Hepatocyte (in vitro differentiated cells): ENCODE measurements around the gene IFIT3. TPM values are rescaled to one million over a fixed set of nuclear protein-coding genes. Genes with fewer than 3 reads are reported as not detected.
A peak's percentile ranks its signal among the peaks of the same experiment; 100 is the strongest.

Experiments used
- DNase-seq: peaks from one replicate; pipeline ENCODE4 v3.0.0-alpha.2; 2016; ENCODE audit warnings: low spot score
- H2AFZ ChIP-seq: fragments of 200-600 bp; sonication (generic); 2 replicates; pipeline ENCODE4 v1.6.0; 2016; ENCODE audit warnings: antibody characterized with exemption, mild to moderate bottlenecking
- H3K27ac ChIP-seq: fragments of 200-600 bp; sonication (generic); 2 replicates; pipeline ENCODE4 v1.5.1; 2016; ENCODE audit warnings: mild to moderate bottlenecking
- H3K27me3 ChIP-seq: fragments of 200-600 bp; sonication (generic); 2 replicates; pipeline ENCODE4 v1.6.1; 2016
- H3K36me3 ChIP-seq: fragments of 200-600 bp; sonication (generic); replicated peaks from 2 replicates; pipeline ENCODE4 v1.5.1; 2016; ENCODE audit warnings: low read depth; ENCODE audit not compliant: insufficient read depth
- H3K4me1 ChIP-seq: fragments of 200-600 bp; sonication (generic); 2 replicates; pipeline ENCODE4 v1.5.1; 2016; ENCODE audit warnings: mild to moderate bottlenecking, moderate library complexity; ENCODE audit not compliant: insufficient read depth
- H3K4me2 ChIP-seq: fragments of 200-600 bp; sonication (generic); 2 replicates; pipeline ENCODE4 v1.6.0; 2016
- H3K4me3 ChIP-seq: fragments of 200-600 bp; sonication (generic); 2 replicates; pipeline ENCODE4 v1.5.1; 2016; ENCODE audit warnings: mild to moderate bottlenecking
- H3K79me2 ChIP-seq: fragments of 200-600 bp; sonication (generic); 2 replicates; pipeline ENCODE4 v1.6.0; 2017; ENCODE audit warnings: mild to moderate bottlenecking
- H3K9me2 ChIP-seq: fragments of 200-600 bp; sonication (generic); replicated peaks from 2 replicates; pipeline ENCODE4 v1.6.0; 2017; ENCODE audit warnings: mild to moderate bottlenecking; ENCODE audit not compliant: insufficient read depth
- H3K9me3 ChIP-seq: fragments of 200-600 bp; sonication (generic); 2 replicates; pipeline ENCODE4 v1.5.1; 2016; ENCODE audit warnings: low read depth, mild to moderate bottlenecking
- H4K20me1 ChIP-seq: fragments of 200-600 bp; sonication (generic); 2 replicates; pipeline ENCODE4 v1.6.0; 2016; ENCODE audit warnings: mild to moderate bottlenecking; ENCODE audit not compliant: insufficient read depth, poor library complexity, severe bottlenecking
- EZH2 ChIP-seq: fragments of 200-600 bp; sonication (generic); IDR thresholded peaks from 2 replicates; pipeline ENCODE4 v1.6.1; 2016; ENCODE audit warnings: antibody characterized with exemption, mild to moderate bottlenecking, borderline replicate concordance
- EZH2phosphoT487 ChIP-seq: fragments of 200-600 bp; sonication (generic); IDR thresholded peaks from one replicate; pipeline ENCODE4 v1.6.1; 2018; ENCODE audit warnings: antibody characterized with exemption, mild to moderate bottlenecking, low read depth, moderate library complexity; ENCODE audit not compliant: unreplicated experiment, severe bottlenecking
- WGBS: methylation state at CpG from one replicate; pipeline ENCODE4 v1.1.6; 2016; ENCODE audit warnings: low lambda C conversion rate; ENCODE audit errors: missing lambda C conversion rate; 5-methylcytosine and 5-hydroxymethylcytosine counted together
- polyA plus RNA-seq: library from polyadenylated mRNA; unstranded; fragments of >200 nt; fragmentation: Nextera tagmentation; extraction: Ambion mirVana; gene quantifications from 2 replicates; pipeline ENCODE4 v1.2.1, GENCODE V29; 2016
- total RNA-seq: library from RNA; depleted of rRNA; stranded (reverse); fragments of >200 nt; gene quantifications from 2 replicates; pipeline ENCODE4 v1.2.3, GENCODE V29; 2014
- TF ChIP-seq, protein P1 (sequence below): fragments of 200-600 bp; sonication (generic); IDR thresholded peaks from 2 replicates; pipeline ENCODE4 v1.5.1; 2016; ENCODE audit warnings: antibody characterized with exemption, mild to moderate bottlenecking; ENCODE audit not compliant: poor library complexity

The IFIT3 gene
- total and polyA plus RNA-seq, 2 experiments from 2014 or later = 8.6 to 10.8 TPM

DNA sequence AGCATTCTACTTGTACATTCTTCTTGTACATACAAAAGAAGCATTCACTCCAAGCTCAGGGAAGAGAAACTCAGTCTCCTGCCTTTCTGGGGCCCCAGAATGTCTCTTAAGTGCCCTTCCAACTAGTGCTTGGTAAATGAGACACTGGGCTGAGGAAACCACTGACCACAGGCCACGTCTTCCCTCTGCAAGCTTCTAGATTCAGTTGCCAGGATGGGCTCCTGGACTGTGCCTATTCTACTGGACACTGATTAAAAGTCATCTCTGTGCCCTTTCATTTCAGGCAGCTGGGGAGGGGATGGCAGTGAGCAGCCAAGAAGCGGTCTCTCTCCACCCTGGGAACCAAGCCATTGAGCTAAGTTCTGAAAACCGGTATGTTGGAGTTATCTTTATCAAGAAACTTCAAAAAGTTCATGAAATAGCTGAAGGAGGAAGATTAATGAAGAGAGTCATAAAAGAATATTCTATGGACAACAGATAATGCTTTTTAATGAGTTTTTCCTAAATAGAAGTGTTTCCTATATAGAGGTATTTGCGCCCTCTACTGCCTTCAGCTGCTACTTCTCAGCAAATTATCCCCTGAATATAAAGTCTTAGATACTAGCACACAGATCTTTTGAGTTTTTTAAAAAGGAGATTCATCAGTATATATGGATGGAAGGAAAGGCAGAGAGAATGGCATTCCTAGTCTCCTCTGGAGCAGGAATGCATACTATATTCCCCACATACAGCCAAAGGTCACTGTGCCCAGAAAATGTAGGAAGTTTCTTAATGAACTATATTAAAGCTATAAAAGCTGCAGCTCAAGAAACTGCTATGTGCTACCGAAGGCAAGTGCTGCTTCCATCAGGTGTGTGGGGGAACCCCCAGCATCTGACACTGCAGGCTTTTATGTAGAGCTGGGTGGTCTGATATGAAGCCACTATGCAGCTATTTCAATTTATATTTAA is 41.6 kb downstream of the IFIT3 start:
- Histone ChIP-seq H3K4me3 (no peak overlapping the region), H4K20me1 (no peaks in the 10 kb centered on the region), H3K27ac (no peak overlapping the region), H3K27me3 (no peaks in the 10 kb centered on the region), H3K79me2 (no peaks in the 10 kb centered on the region), H3K36me3 (no peaks in the 10 kb centered on the region), H2AFZ (peak overlapping the region; percentile 16), H3K4me1 (peaks cover 23% of the 10 kb centered on the region), H3K9me2 (no peaks in the 10 kb centered on the region), H3K4me2 (no peak overlapping the region), H3K9me3 (no peaks in the 10 kb centered on the region)
- 75% methylated on average over 5 of the region's 5 CpGs for WGBS
- TF ChIP-seq EZH2phosphoT487 = no peak
- TF ChIP-seq, protein P1, sequence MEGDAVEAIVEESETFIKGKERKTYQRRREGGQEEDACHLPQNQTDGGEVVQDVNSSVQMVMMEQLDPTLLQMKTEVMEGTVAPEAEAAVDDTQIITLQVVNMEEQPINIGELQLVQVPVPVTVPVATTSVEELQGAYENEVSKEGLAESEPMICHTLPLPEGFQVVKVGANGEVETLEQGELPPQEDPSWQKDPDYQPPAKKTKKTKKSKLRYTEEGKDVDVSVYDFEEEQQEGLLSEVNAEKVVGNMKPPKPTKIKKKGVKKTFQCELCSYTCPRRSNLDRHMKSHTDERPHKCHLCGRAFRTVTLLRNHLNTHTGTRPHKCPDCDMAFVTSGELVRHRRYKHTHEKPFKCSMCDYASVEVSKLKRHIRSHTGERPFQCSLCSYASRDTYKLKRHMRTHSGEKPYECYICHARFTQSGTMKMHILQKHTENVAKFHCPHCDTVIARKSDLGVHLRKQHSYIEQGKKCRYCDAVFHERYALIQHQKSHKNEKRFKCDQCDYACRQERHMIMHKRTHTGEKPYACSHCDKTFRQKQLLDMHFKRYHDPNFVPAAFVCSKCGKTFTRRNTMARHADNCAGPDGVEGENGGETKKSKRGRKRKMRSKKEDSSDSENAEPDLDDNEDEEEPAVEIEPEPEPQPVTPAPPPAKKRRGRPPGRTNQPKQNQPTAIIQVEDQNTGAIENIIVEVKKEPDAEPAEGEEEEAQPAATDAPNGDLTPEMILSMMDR = peak; percentile 74
- peak; percentile 50 for DNase-seq

GRCh38 chr10:89371079-89371478 is 43.3 kb downstream of the IFIT3 start:
- Histone ChIP-seq H3K27me3 (no peaks in the 10 kb centered on the region), H3K79me2 (no peaks in the 10 kb centered on the region), H3K27ac (no peak overlapping the region), H2AFZ (no peak overlapping the region), H3K4me1 (peaks cover 35% of the 10 kb centered on the region), H3K36me3 (no peaks in the 10 kb centered on the region), H3K4me3 (no peak overlapping the region), H3K9me3 (no peaks in the 10 kb centered on the region), H3K9me2 (no peaks in the 10 kb centered on the region), H4K20me1 (no peaks in the 10 kb centered on the region), H3K4me2 (no peak overlapping the region)
- TF ChIP-seq EZH2 (no peak), EZH2phosphoT487 (no peak)
- TF ChIP-seq, protein P1 = no peak
- no peak for DNase-seq

DNA sequence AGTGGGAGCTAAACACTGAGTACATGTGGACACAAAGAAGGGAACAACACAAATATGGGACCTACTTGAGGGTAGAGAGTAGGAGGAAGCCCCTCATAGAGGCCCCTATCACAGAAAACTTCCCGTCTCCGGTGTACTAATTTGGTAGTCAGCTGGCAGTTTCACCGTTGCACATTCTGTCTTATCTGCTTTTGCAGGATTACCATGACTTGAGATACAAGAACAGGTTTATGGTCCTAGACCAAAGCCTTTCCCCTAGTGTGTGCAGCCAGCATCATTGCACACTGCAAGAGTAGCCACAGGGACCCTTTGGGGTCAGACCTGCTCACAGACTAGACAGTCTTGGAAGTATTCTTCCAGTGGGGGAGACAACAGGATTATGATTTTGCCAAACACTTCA is 44.2 kb downstream of the IFIT3 start:
- no peaks in the 10 kb centered on the region for H3K9me3 ChIP-seq
- 60% methylated on average over 3 of the region's 3 CpGs for WGBS
- peaks cover 35% of the 10 kb centered on the region for H3K4me1 ChIP-seq
- H3K27ac ChIP-seq = no peak overlapping the region
- no peak overlapping the region for H3K4me2 ChIP-seq
- no peak overlapping the region for H2AFZ ChIP-seq
- H3K27me3 ChIP-seq = no peaks in the 10 kb centered on the region
- no peak overlapping the region for H3K4me3 ChIP-seq
- H3K9me2 ChIP-seq = no peaks in the 10 kb centered on the region
- no peaks in the 10 kb centered on the region for H3K79me2 ChIP-seq
- H3K36me3 ChIP-seq = no peaks in the 10 kb centered on the region
- no peak for DNase-seq
- TF ChIP-seq EZH2phosphoT487 = no peak
- no peak for TF ChIP-seq EZH2
- TF ChIP-seq, protein P1 = no peak
- H4K20me1 ChIP-seq = no peaks in the 10 kb centered on the region
